ENCODE data around the gene SCN1B. TPM values are rescaled to one million over a fixed set of nuclear protein-coding genes. Genes with fewer than 3 reads are reported as not detected.

SCN1B gene
- total and polyA plus RNA-seq, 4 donors, result 1.5 to 12.6 (median 9.0) TPM

GRCh38 chr19:35077411-35078223 is 47.3 kb downstream of the SCN1B start:
- H3K36me3 ChIP-seq (ENCODE audit: control insufficient read depth in 4 of 4, insufficient read depth in 4 of 4, low read length in 4 of 4), result no peaks in the 10 kb centered on the region
- H3K27ac ChIP-seq (ENCODE audit: low read depth in 1 of 2, low read length in 1 of 2), result no peak overlapping the region
- no peak for ATAC-seq (ENCODE audit: insufficient read depth, low FRiP score)
- H3K9ac ChIP-seq (ENCODE audit: insufficient read depth in 1 of 2, low read length in 2 of 2), result no peak overlapping the region
- H3K27me3 ChIP-seq (ENCODE audit: control insufficient read depth in 3 of 3, insufficient read depth in 3 of 3, low read length in 2 of 3), result no peaks in the 10 kb centered on the region
- no peak overlapping the region for H3K4me3 ChIP-seq
- DNase-seq, result no peak
- WGBS, 2 donors, result 90 to 94% methylated on average over 16 to 17 of the region's 17 CpGs
- no peaks in the 10 kb centered on the region for H3K9me3 ChIP-seq (ENCODE audit: control insufficient read depth in 4 of 4, insufficient read depth in 3 of 4, low read length in 3 of 4)
- no peaks in the 10 kb centered on the region for H3K4me1 ChIP-seq (ENCODE audit: control insufficient read depth in 5 of 5, insufficient read depth in 5 of 5, low read length in 5 of 5)
- no peak for TF ChIP-seq CTCF (IDR thresholded peaks at IDR 0.05; ENCODE audit: control extremely low read depth, extremely low read depth)

GRCh38 chr19:35079826-35080225 is 49.6 kb downstream of the SCN1B start:
- no peaks in the 10 kb centered on the region for H3K4me1 ChIP-seq (ENCODE audit: control insufficient read depth in 5 of 5, insufficient read depth in 5 of 5, low read length in 5 of 5)
- no peaks in the 10 kb centered on the region for H3K27me3 ChIP-seq (ENCODE audit: control insufficient read depth in 3 of 3, insufficient read depth in 3 of 3, low read length in 2 of 3)
- no peak overlapping the region for H3K9ac ChIP-seq (ENCODE audit: insufficient read depth in 1 of 2, low read length in 2 of 2)
- no peaks in the 10 kb centered on the region for H3K9me3 ChIP-seq (ENCODE audit: control insufficient read depth in 4 of 4, insufficient read depth in 3 of 4, low read length in 3 of 4)
- no peak for TF ChIP-seq CTCF (IDR thresholded peaks at IDR 0.05; ENCODE audit: control extremely low read depth, extremely low read depth)
- no peaks in the 10 kb centered on the region for H3K36me3 ChIP-seq (ENCODE audit: control insufficient read depth in 4 of 4, insufficient read depth in 4 of 4, low read length in 4 of 4)
- no peak overlapping the region for H3K4me3 ChIP-seq
- no peak for DNase-seq
- 71 to 88% methylated on average over 14 of the region's 14 CpGs for WGBS, 2 donors
- H3K27ac ChIP-seq (ENCODE audit: low read depth in 1 of 2, low read length in 1 of 2), result no peak overlapping the region
- ATAC-seq (ENCODE audit: insufficient read depth, low FRiP score), result no peak

- Histone ChIP-seq H3K9me3 (ENCODE audit: control insufficient read depth in 4 of 4, insufficient read depth in 3 of 4, low read length in 3 of 4) (no peaks in the 10 kb centered on the region), H3K36me3 (ENCODE audit: control insufficient read depth in 4 of 4, insufficient read depth in 4 of 4, low read length in 4 of 4) (no peaks in the 10 kb centered on the region), H3K27ac (ENCODE audit: low read depth in 1 of 2, low read length in 1 of 2) (no peak overlapping the region), H3K27me3 (ENCODE audit: control insufficient read depth in 3 of 3, insufficient read depth in 3 of 3, low read length in 2 of 3) (no peaks in the 10 kb centered on the region), H3K4me3 (no peak overlapping the region), H3K9ac (ENCODE audit: insufficient read depth in 1 of 2, low read length in 2 of 2) (no peak overlapping the region), H3K4me1 (ENCODE audit: control insufficient read depth in 5 of 5, insufficient read depth in 5 of 5, low read length in 5 of 5) (no peaks in the 10 kb centered on the region)
- ATAC-seq (ENCODE audit: insufficient read depth, low FRiP score), result no peak
- no peak for DNase-seq
- TF ChIP-seq CTCF (IDR thresholded peaks at IDR 0.05; ENCODE audit: control extremely low read depth, extremely low read depth), result no peak
- 81 to 91% methylated on average over 16 of the region's 16 CpGs for WGBS, 2 donors
Measured at GRCh38 chr19:35080613-35081170, 50.4 kb downstream of the SCN1B start.
